Adrenal gland (tissue), 12 donors: ENCODE data around the gene MEIS1. TPM values are rescaled to one million over a fixed set of nuclear protein-coding genes. Genes with fewer than 3 reads are reported as not detected.

Experiments used
- DNase-seq, 7 donors: peaks; one replicate each; pipeline ENCODE4 v3.0.0-alpha.2; 2019 to 2020
- H3K27ac ChIP-seq, 5 donors: fragments of 200-600 bp; sonication (generic) in 4 of 5; 1 replicate in 3 of 5; 2 replicates in 2 of 5; pipeline versions ENCODE4 v1.5.1 to v1.8.0; 2016 to 2020; ENCODE audit warnings: mild to moderate bottlenecking in 1 of 5
- H3K27me3 ChIP-seq: fragments of 200-600 bp; 2 replicates; pipeline ENCODE4 v1.8.0; 2021
- H3K36me3 ChIP-seq, 2 donors: fragments of 200-600 bp; replicated peaks in 1 of 2; 1 replicate in 1 of 2; 2 replicates in 1 of 2; pipeline versions ENCODE4 v1.5.1 to v1.8.0; 2018 to 2022
- H3K4me1 ChIP-seq, 2 donors: fragments of 200-600 bp; replicated peaks in 1 of 2; 1 replicate in 1 of 2; 2 replicates in 1 of 2; pipeline versions ENCODE4 v1.5.1 to v1.8.0; 2018 to 2021
- H3K4me3 ChIP-seq, 4 donors: fragments of 200-600 bp; sonication (generic) in 3 of 4; one replicate each; pipeline ENCODE4 v1.5.1; 2016 to 2018
- H3K9me3 ChIP-seq, 3 donors: fragments of 200-600 bp; sonication (generic) in 1 of 3; replicated peaks in 1 of 3; 1 replicate in 2 of 3; 2 replicates in 1 of 3; pipeline versions ENCODE4 v1.5.1 to v1.8.0; 2016 to 2021
- POLR2A ChIP-seq, 2 donors: fragments of 450-650 bp; IDR thresholded peaks; one replicate each; pipeline ENCODE4 v1.6.1; 2017; ENCODE audit warnings: antibody characterized with exemption in 2 of 2, mild to moderate bottlenecking in 2 of 2, moderate library complexity in 1 of 2
- WGBS, 4 donors: extraction: QIAGEN DNeasy Blood & Tissue Kit in 2 of 4; methylation state at CpG; one replicate each; pipeline versions ENCODE4 v1.1.5 to v1.1.7; 2013 to 2017; 5-methylcytosine and 5-hydroxymethylcytosine counted together
- intact Hi-C, 2 donors: fragments of 100-400 bp; cut with DNase I; formaldehyde crosslinking; loops; one replicate each; pipeline versions ENCODE4 v1.14.1 to v1.15.0; 2022 to 2023
- polyA plus RNA-seq, 3 donors: library from polyadenylated mRNA; stranded (reverse); fragments of 200-250 nt in 2 of 3; fragments of 350-450 nt in 1 of 3; fragmentation: Illumina TruSeq in 1 of 3; extraction: RNeasy Lipid Tissue Mini Kit (QIAGEN cat#74804) in 1 of 3; gene quantifications; one replicate each; pipeline ENCODE4 v1.2.3, GENCODE V29; 2013 to 2014
- total RNA-seq, 9 donors: library from RNA; depleted of rRNA in 4 of 9; stranded (reverse); fragments of >200 nt in 4 of 9; fragments of 120-200 nt in 1 of 9; fragmentation: NEBNext Ultra II Directional in 1 of 9; extraction: Animal tissue kit (Norgen Biotek cat#: 25700) in 1 of 9; gene quantifications; one replicate each; pipeline versions ENCODE4 v1.1.0 to v1.2.4, GENCODE V29; 2013 to 2023
- TF ChIP-seq, protein P1 (sequence below), 6 experiments: fragments of 450-650 bp in 4 of 6; fragments of 200-600 bp in 2 of 6; sonication (generic) in 1 of 6; IDR thresholded peaks; 1 replicate in 5 of 6; 2 replicates in 1 of 6; pipeline versions ENCODE4 v1.5.1 to v1.8.0; 2016 to 2021; ENCODE audit warnings: antibody characterized with exemption in 6 of 6, mild to moderate bottlenecking in 2 of 6, moderate library complexity in 1 of 6
- donor health status: healthy with polysubstance abuse.
- donor health status: Bipolar disorder and iron deficiency.
- donor health status: DM: yes; HTN: yes; CAD: no.
- donor health status: DM: no; HTN: no; CAD: no.
- donor health status: DM: no; HTN: no; CAD: no.
- donor health status: DM: yes; HTN: yes; CAD: no.

Gene MEIS1
- total and polyA plus RNA-seq, 12 donors: 56.3 to 257 (median 107) TPM

DNA sequence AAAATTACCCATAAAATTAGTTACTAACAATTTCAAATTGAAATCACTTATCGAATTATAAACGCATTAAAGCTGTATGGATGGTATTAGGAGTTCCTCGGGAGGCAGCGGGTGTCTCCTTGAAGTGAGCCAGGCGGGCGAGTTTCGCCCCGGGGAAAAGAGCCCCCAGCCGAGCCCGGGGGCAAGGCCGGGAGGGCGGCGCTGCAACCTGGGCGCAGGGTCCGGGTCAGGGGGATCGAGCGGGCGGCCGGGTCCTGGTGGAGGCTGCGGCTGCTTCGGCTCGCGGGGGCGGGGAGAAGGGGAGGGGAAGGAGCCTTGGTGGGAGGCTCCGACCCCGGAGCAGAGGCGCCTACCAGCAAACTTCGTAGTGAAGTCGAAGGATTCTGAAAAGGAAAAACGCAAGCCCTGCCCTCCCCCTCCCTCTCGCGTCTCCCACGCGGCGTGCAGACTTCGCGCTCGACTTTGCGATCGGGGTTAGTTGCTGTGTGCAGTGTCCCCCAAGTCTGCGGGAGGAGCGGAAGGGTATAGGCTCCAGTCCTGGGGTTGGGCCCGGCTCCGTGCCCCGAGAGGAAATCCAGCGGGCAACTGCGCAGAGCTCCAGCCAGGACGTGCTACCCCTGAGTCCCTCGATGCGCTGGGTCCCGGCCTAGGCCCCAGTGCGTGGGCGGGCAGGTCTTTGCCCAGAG, 140.8 kb downstream of the MEIS1 start:
- H3K9me3 ChIP-seq: no peaks in the 10 kb centered on the region
- 0 to 1% (median 0%) methylated on average over 19 to 53 of the region's 53 CpGs for WGBS, 4 donors

DNA sequence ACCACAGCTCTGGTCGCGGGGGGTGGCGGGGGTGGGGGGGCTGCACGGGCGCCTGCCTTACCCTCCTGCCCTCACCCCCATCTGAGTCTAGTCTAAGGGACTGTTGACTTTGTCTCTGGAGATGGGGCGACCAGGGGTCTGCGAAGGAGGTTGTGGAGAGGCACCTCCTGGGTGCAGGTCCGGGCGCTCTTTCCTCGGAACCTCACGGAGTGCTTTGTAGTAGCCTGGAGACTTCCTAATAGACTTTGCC, 141.3 kb downstream of the MEIS1 start:
- Histone ChIP-seq H3K4me3 (peak overlapping the region in 3 of 4 donors; percentile 1 to 78 (median 67)), H3K9me3 (no peaks in the 10 kb centered on the region), H3K27ac (peak overlapping the region; percentile 85 to 99 (median 95)), H3K27me3 (no peaks in the 10 kb centered on the region), H3K4me1 (peaks cover 18 to 43% of the 10 kb centered on the region in 2 donors), H3K36me3 (peaks cover 0 to 3% of the 10 kb centered on the region in 2 donors)
- intact Hi-C loops: loop anchor here (5.0 kb wide), 3 partner anchors 116 to 641 kb away; partner anchors contain the start of gene MEIS1 (in 2 of the 2)
- DNase-seq: peak in 1 of 7 donors; percentile 45
- WGBS, 4 donors: 0 to 5% (median 4%) methylated on average over 6 to 11 of the region's 11 CpGs
- TF ChIP-seq POLR2A (IDR thresholded peaks at IDR 0.05): no peak
- TF ChIP-seq, protein P1, sequence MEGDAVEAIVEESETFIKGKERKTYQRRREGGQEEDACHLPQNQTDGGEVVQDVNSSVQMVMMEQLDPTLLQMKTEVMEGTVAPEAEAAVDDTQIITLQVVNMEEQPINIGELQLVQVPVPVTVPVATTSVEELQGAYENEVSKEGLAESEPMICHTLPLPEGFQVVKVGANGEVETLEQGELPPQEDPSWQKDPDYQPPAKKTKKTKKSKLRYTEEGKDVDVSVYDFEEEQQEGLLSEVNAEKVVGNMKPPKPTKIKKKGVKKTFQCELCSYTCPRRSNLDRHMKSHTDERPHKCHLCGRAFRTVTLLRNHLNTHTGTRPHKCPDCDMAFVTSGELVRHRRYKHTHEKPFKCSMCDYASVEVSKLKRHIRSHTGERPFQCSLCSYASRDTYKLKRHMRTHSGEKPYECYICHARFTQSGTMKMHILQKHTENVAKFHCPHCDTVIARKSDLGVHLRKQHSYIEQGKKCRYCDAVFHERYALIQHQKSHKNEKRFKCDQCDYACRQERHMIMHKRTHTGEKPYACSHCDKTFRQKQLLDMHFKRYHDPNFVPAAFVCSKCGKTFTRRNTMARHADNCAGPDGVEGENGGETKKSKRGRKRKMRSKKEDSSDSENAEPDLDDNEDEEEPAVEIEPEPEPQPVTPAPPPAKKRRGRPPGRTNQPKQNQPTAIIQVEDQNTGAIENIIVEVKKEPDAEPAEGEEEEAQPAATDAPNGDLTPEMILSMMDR (IDR thresholded peaks at IDR 0.05): no peak

More for the DNA sequence above, 140.8 kb downstream of the MEIS1 start:
- H3K36me3 ChIP-seq: peaks cover 0 to 8% of the 10 kb centered on the region in 2 donors
- DNase-seq: peak; percentile 64 to 79 (median 71)
- H3K4me1 ChIP-seq: peaks cover 18 to 43% of the 10 kb centered on the region in 2 donors
- intact Hi-C loops: loop anchor here (5.0 kb wide), 3 partner anchors 117 to 642 kb away; partner anchors contain the start of gene MEIS1 (in 2 of the 2)
- no peaks in the 10 kb centered on the region for H3K27me3 ChIP-seq
- H3K27ac ChIP-seq: peak overlapping the region; percentile 85 to 99 (median 95)
- peak overlapping the region in 3 of 4 donors; percentile 54 to 78 (median 67) for H3K4me3 ChIP-seq
- TF ChIP-seq, protein P1 (IDR thresholded peaks at IDR 0.05): no peak
- TF ChIP-seq POLR2A (IDR thresholded peaks at IDR 0.05): peak; percentile 40 to 55

DNA sequence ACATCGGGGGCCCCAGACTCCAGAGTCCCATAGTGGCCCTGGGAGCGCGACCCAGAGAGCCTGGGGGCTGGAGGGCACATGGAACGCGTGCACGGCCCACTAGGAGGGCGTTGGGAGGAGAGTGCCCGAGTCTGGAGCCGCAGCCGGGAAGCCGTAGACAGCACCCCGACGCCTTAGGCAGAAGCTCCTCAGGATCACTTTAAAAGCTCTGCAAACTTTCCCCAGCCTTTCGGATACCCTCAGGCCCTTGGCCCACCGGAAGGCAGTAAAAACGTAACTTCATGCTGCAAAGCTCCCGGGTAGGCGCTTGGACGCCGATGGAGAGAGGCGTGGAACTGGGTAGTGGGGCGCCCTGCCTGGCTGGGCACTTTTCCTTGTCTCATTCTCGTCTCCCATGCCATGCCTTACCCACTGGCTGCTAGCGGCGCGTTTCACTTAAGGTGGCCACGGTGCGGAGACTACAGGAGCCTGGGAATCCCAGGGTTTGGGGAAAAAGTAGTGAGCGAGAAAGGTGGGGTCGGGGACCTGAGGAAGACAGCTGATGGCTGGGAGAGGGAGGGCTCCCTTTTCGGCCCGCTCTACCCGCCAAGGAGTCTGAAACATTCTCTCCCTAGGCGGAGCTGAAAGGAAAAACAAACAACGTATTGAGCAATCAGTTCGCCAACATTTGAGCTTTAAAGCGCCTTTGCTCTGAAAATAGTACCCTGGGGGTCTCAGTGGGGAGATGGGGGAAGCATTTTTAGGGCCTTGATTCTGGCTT, 141.8 kb downstream of the MEIS1 start:
- Histone ChIP-seq H3K27ac (peak overlapping the region; percentile 85 to 99 (median 95)), H3K36me3 (no peaks in the 10 kb centered on the region), H3K9me3 (no peaks in the 10 kb centered on the region), H3K4me1 (peaks cover 18 to 42% of the 10 kb centered on the region in 2 donors), H3K27me3 (no peaks in the 10 kb centered on the region), H3K4me3 (peak overlapping the region; percentile 1 to 78 (median 45))
- intact Hi-C loops: loop anchor here (5.0 kb wide), 3 partner anchors 116 to 641 kb away; partner anchors contain the start of gene MEIS1 (in 2 of the 2)
- TF ChIP-seq, protein P1 (IDR thresholded peaks at IDR 0.05): no peak
- peak; percentile 5 to 44 for TF ChIP-seq POLR2A (IDR thresholded peaks at IDR 0.05)
- peak; percentile 49 to 80 (median 67) for DNase-seq
- WGBS, 4 donors: 0 to 1% (median 1%) methylated on average over 21 to 37 of the region's 37 CpGs
